Measurements from ENCODE around the gene CACNA1H.

The CACNA1H gene

GRCh38 chr16:1133810-1134520 is 18.9 kb upstream of the CACNA1H start:
- no peak overlapping the region for H3K27ac ChIP-seq

GRCh38 chr16:1134776-1135458 is 18.0 kb upstream of the CACNA1H start:
- no peak for TF ChIP-seq CTCF (conservative IDR thresholded peaks at IDR 0.05)
- no peak overlapping the region; the same call in 1 of the 2 replicates for H3K27ac ChIP-seq

More at GRCh38 chr16:1133810-1134520, 18.9 kb upstream of the CACNA1H start:
- TF ChIP-seq CTCF (conservative IDR thresholded peaks at IDR 0.05): no peak

- H3K27ac ChIP-seq: no peak overlapping the region
- no peak for TF ChIP-seq CTCF (conservative IDR thresholded peaks at IDR 0.05)
Measured at GRCh38 chr16:1135459-1135825, 17.5 kb upstream of the CACNA1H start.

GRCh38 chr16:1137604-1138003 is 15.3 kb upstream of the CACNA1H start:
- TF ChIP-seq CTCF (conservative IDR thresholded peaks at IDR 0.05): no peak
- H3K27ac ChIP-seq: no peak overlapping the region

GRCh38 chr16:1140582-1141162 is 12.2 kb upstream of the CACNA1H start:
- TF ChIP-seq CTCF (conservative IDR thresholded peaks at IDR 0.05): no peak
- H3K27ac ChIP-seq: no peak overlapping the region

- H3K27ac ChIP-seq: no peak overlapping the region
- TF ChIP-seq CTCF (conservative IDR thresholded peaks at IDR 0.05): no peak
Measured at GRCh38 chr16:1141191-1141590, 11.7 kb upstream of the CACNA1H start.

- TF ChIP-seq CTCF (conservative IDR thresholded peaks at IDR 0.05): no peak
- H3K27ac ChIP-seq: no peak overlapping the region
Measured at GRCh38 chr16:1141716-1142115, 11.2 kb upstream of the CACNA1H start.
